Fibroblast of skin of right quadriceps (primary cell): ENCODE data around the gene LINC00305.

Experiments used
- DNase-seq: peaks from one replicate; pipeline ENCODE4 v3.0.0-alpha.2; 2013

Gene LINC00305

GRCh38 chr18:64111950-64112349 lies 36.9 kb downstream of the LINC00305 start:
- no peak for DNase-seq

GRCh38 chr18:64110692-64111480 lies 38.0 kb downstream of the LINC00305 start:
- DNase-seq, result peak; percentile 84

- no peak for DNase-seq
Measured at GRCh38 chr18:64103986-64104385, 44.9 kb downstream of the LINC00305 start.

- peak; percentile 19 for DNase-seq
Measured at GRCh38 chr18:64100116-64100922, 48.6 kb downstream of the LINC00305 start.

- no peak for DNase-seq
Measured at GRCh38 chr18:64099244-64099643, 49.6 kb downstream of the LINC00305 start.

- no peak for DNase-seq
Measured at GRCh38 chr18:64097497-64097896, 51.4 kb downstream of the LINC00305 start.

- no peak for DNase-seq
Measured at GRCh38 chr18:64095056-64095455, 53.8 kb downstream of the LINC00305 start.

GRCh38 chr18:64094210-64094609 lies 54.7 kb downstream of the LINC00305 start:
- no peak for DNase-seq

GRCh38 chr18:64091526-64091925 lies 57.4 kb downstream of the LINC00305 start:
- DNase-seq, result no peak

- no peak for DNase-seq
Measured at GRCh38 chr18:64090876-64091275, 58.0 kb downstream of the LINC00305 start.

- no peak for DNase-seq
Measured at GRCh38 chr18:64083916-64084315, 65.0 kb downstream of the LINC00305 start.

- DNase-seq, result no peak
Measured at GRCh38 chr18:64082513-64082912, 66.4 kb downstream of the LINC00305 start.

GRCh38 chr18:64082054-64082453 lies 66.8 kb downstream of the LINC00305 start:
- no peak for DNase-seq

GRCh38 chr18:64073971-64074370 lies 74.9 kb downstream of the LINC00305 start:
- DNase-seq, result no peak

GRCh38 chr18:64055019-64055418 lies 93.9 kb downstream of the LINC00305 start:
- no peak for DNase-seq

GRCh38 chr18:64053246-64053645 lies 95.6 kb downstream of the LINC00305 start:
- no peak for DNase-seq

- DNase-seq, result no peak
Measured at GRCh38 chr18:64052772-64053171, 96.1 kb downstream of the LINC00305 start.

- no peak for DNase-seq
Measured at GRCh38 chr18:64044616-64045015, 104.3 kb downstream of the LINC00305 start.

- no peak for DNase-seq
Measured at GRCh38 chr18:64042728-64043358, 106.0 kb downstream of the LINC00305 start.

- peak; percentile 22 for DNase-seq
Measured at GRCh38 chr18:64037812-64038414, 111.0 kb downstream of the LINC00305 start.

- DNase-seq, result no peak
Measured at GRCh38 chr18:64032312-64032711, 116.6 kb downstream of the LINC00305 start.

- DNase-seq, result no peak
Measured at GRCh38 chr18:64031411-64031810, 117.5 kb downstream of the LINC00305 start.
